Measurements from ENCODE around the gene GLT8D1. TPM values are rescaled to one million over a fixed set of nuclear protein-coding genes. Genes with fewer than 3 reads are reported as not detected.

The GLT8D1 gene
- total and polyA plus RNA-seq, 2 of the 13 experiments (the other 11 are each of a cell fraction or from before 2014, with no cell fraction given), result 110 to 121 TPM

DNA sequence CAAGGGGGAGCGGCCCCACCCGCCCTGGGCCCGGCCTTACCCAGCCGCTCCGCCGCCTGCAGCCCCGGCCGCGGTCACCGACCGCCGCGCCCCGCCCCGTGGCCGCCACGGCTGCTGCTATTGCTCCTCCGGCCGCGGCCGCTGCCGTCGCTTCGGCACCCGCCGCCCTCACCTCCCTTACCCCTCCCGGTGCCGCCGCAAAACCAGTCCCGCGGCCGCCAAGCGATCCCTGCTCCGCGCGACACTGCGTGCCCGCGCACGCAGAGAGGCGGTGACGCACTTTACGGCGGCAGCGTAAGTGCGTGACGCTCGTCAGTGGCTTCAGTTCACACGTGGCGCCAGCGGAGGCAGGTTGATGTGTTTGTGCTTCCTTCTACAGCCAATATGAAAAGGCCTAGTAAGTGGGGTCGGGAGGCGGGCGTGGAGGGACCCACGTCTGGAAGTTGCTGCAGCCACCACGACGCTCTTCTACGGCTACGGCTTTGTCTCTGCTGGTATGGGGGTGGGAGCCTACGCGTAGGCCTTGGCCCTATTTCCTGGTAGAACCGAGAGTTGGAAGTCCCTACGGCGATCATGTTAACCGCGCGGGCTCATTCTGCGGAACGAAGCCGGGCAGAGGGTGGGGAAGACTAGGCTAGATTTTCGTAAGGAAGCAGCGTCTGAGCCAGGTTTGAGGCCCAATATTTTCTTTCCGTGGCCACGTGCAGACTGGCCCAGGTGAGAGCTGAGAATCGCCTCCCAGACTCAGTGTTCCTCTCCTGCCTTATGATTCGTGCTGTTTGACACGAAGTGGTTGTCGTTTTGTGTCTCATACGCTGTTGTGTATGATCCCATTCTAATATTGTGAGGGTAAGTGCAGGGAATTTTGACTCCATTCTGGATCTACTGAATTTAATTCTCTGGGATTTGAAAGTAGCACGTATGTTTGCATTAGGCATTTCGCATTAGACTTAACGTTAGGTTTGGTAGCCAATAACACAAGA lies 19.6 kb downstream of the GLT8D1 start, which contains the start of the genes GNL3 and PBRM1 (continued):
- TF ChIP-seq, protein P1, sequence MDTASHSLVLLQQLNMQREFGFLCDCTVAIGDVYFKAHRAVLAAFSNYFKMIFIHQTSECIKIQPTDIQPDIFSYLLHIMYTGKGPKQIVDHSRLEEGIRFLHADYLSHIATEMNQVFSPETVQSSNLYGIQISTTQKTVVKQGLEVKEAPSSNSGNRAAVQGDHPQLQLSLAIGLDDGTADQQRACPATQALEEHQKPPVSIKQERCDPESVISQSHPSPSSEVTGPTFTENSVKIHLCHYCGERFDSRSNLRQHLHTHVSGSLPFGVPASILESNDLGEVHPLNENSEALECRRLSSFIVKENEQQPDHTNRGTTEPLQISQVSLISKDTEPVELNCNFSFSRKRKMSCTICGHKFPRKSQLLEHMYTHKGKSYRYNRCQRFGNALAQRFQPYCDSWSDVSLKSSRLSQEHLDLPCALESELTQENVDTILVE (CRISPR knock-in tag; IDR thresholded peaks at IDR 0.05), result peak; percentile 97
- TF ChIP-seq, protein P2, sequence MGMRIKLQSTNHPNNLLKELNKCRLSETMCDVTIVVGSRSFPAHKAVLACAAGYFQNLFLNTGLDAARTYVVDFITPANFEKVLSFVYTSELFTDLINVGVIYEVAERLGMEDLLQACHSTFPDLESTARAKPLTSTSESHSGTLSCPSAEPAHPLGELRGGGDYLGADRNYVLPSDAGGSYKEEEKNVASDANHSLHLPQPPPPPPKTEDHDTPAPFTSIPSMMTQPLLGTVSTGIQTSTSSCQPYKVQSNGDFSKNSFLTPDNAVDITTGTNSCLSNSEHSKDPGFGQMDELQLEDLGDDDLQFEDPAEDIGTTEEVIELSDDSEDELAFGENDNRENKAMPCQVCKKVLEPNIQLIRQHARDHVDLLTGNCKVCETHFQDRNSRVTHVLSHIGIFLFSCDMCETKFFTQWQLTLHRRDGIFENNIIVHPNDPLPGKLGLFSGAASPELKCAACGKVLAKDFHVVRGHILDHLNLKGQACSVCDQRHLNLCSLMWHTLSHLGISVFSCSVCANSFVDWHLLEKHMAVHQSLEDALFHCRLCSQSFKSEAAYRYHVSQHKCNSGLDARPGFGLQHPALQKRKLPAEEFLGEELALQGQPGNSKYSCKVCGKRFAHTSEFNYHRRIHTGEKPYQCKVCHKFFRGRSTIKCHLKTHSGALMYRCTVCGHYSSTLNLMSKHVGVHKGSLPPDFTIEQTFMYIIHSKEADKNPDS (CRISPR knock-in tag; IDR thresholded peaks at IDR 0.05), result 0 out of 2 replicates have a peak, but pooled peaks have one; percentile 47
- TF ChIP-seq ZNF501 (CRISPR knock-in tag; IDR thresholded peaks at IDR 0.05) (peak; percentile 72; the same call in 1 of the 2 replicates), PTBP1 (IDR thresholded peaks at IDR 0.05; ENCODE audit: low read depth, low read length, poor library complexity, severe bottlenecking) (no peak), RBM22 (optimal IDR thresholded peaks at IDR 0.05; ENCODE audit: low read length) (peak; percentile 69), ONECUT2 (CRISPR knock-in tag; IDR thresholded peaks at IDR 0.05) (no peak; the same call in 1 of the 2 replicates), ZNF468 (CRISPR knock-in tag; IDR thresholded peaks at IDR 0.05) (peak; percentile 87; the same call in 1 of the 2 replicates), SRY (CRISPR knock-in tag; IDR thresholded peaks at IDR 0.05) (peak; percentile 89), DR1 (CRISPR knock-in tag; IDR thresholded peaks at IDR 0.05) (peak; percentile 94), ZFYVE20 (CRISPR knock-in tag; IDR thresholded peaks at IDR 0.05; ENCODE audit: borderline replicate concordance, low read depth) (no peak), MATR3 (CRISPR knock-in tag; IDR thresholded peaks at IDR 0.05) (no peak), ZNF713 (CRISPR knock-in tag; IDR thresholded peaks at IDR 0.05) (no peak), ZNF333 (CRISPR knock-in tag; IDR thresholded peaks at IDR 0.05; ENCODE audit: borderline replicate concordance) (peak; percentile 62; the same call in 1 of the 2 replicates), DNMT3B (CRISPR knock-in tag; conservative IDR thresholded peaks at IDR 0.05) (no peak; the same call in 1 of the 2 replicates), GZF1 (CRISPR knock-in tag; IDR thresholded peaks at IDR 0.05) (no peak; the same call in 1 of the 2 replicates), ZC3H13 (CRISPR knock-in tag; IDR thresholded peaks at IDR 0.05) (no peak), TAF1 (CRISPR knock-in tag; IDR thresholded peaks at IDR 0.05) (peak; percentile 99), CCAR2 (optimal IDR thresholded peaks at IDR 0.05; ENCODE audit: low read depth, low read length) (no peak), ASH2L (IDR thresholded peaks at IDR 0.05; ENCODE audit: insufficient read length, low read depth, low read length) (peak; percentile 77), NPAS2 (CRISPR knock-in tag; IDR thresholded peaks at IDR 0.05; ENCODE audit: borderline replicate concordance) (no peak), PAX8 (CRISPR knock-in tag; IDR thresholded peaks at IDR 0.05; ENCODE audit: borderline replicate concordance) (0 out of 2 replicates have a peak, but pooled peaks have one; percentile 72), ZNF160 (CRISPR knock-in tag; IDR thresholded peaks at IDR 0.05) (peak; percentile 95)
- TF ChIP-seq, protein P3, sequence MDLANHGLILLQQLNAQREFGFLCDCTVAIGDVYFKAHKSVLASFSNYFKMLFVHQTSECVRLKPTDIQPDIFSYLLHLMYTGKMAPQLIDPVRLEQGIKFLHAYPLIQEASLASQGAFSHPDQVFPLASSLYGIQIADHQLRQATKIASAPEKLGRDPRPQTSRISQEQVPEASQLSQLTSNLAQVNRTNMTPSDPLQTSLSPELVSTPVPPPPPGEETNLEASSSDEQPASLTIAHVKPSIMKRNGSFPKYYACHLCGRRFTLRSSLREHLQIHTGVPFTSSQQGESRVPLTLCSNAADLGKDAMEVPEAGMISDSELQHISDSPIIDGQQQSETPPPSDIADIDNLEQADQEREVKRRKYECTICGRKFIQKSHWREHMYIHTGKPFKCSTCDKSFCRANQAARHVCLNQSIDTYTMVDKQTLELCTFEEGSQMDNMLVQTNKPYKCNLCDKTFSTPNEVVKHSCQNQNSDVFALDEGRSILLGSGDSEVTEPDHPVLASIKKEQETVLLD (CRISPR knock-in tag; IDR thresholded peaks at IDR 0.05; ENCODE audit: low read depth), result peak; percentile 98
- TF ChIP-seq, protein P4, sequence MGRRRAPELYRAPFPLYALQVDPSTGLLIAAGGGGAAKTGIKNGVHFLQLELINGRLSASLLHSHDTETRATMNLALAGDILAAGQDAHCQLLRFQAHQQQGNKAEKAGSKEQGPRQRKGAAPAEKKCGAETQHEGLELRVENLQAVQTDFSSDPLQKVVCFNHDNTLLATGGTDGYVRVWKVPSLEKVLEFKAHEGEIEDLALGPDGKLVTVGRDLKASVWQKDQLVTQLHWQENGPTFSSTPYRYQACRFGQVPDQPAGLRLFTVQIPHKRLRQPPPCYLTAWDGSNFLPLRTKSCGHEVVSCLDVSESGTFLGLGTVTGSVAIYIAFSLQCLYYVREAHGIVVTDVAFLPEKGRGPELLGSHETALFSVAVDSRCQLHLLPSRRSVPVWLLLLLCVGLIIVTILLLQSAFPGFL (CRISPR knock-in tag; IDR thresholded peaks at IDR 0.05), result no peak

Measured in HepG2 (cell line).